Endothelial cell of umbilical vein (primary cell): ENCODE results near the gene DSP. TPM values are rescaled to one million over a fixed set of nuclear protein-coding genes. Genes with fewer than 3 reads are reported as not detected.

Source experiments
- BruUV-seq: library from RNA; stranded (reverse); fragments of 400-500 nt; replicated peaks from 2 replicates; lab custom pipeline; 2021; lab: Mats Ljungman, UMichigan
- CTCF ChIA-PET: fragments of 300-600, 350-600 bp; sonication (Branson Sonifier 250); formaldehyde crosslinking; loops from one replicate; lab custom pipeline; 2021; ENCODE audit warnings: antibody characterized with exemption, inconsistent platforms; lab: Charles Lee
- POLR2A ChIA-PET: fragments of 300-600, 350-600 bp; sonication (Branson Sonifier 250); formaldehyde crosslinking; loops from one replicate; lab custom pipeline; 2021; ENCODE audit warnings: antibody characterized with exemption, inconsistent platforms; lab: Charles Lee
- DNase-seq: peaks from one replicate; pipeline ENCODE4 v3.0.0-alpha.2; 2011; ENCODE audit warnings: low read depth, low spot score
- FAIRE-seq: peaks from 2 replicates; lab custom pipeline; 2011; peaks lifted over from hg19 to GRCh38; lab: Jason Lieb, UNC
- H2AFZ ChIP-seq: 2 replicates; pipeline ENCODE4 v1.6.0; 2012; ENCODE audit warnings: low read depth, low read length, control low read depth, inconsistent platforms
- H3K27ac ChIP-seq: 2 replicates; pipeline ENCODE4 v1.5.1; 2011; ENCODE audit warnings: low read depth, mild to moderate bottlenecking, control low read depth, low read length, moderate library complexity; ENCODE audit not compliant: insufficient read depth
- H3K27me3 ChIP-seq, 2 experiments: 2 replicates each; pipeline versions ENCODE4 v1.6.0 to v1.6.1; 2011; ENCODE audit warnings: low read length in 2 of 2, mixed read lengths in 1 of 2; ENCODE audit not compliant: control insufficient read depth in 2 of 2, insufficient read depth in 2 of 2
- H3K36me3 ChIP-seq, 2 experiments: 2 replicates in 1 of 2; 3 replicates in 1 of 2; pipeline ENCODE4 v1.5.1; 2011; ENCODE audit warnings: low read length in 2 of 2, mild to moderate bottlenecking in 1 of 2, moderate library complexity in 1 of 2; ENCODE audit not compliant: control insufficient read depth in 2 of 2, insufficient read depth in 2 of 2; ENCODE audit errors: extremely low read depth in 1 of 2
- H3K4me1 ChIP-seq: 3 replicates; pipeline ENCODE4 v1.5.1; 2011; ENCODE audit warnings: mild to moderate bottlenecking, low read length; ENCODE audit not compliant: control insufficient read depth, insufficient read depth; ENCODE audit errors: extremely low read depth
- H3K4me2 ChIP-seq: 2 replicates; pipeline ENCODE4 v1.6.1; 2011; ENCODE audit warnings: low read length, control low read depth, mixed read lengths; ENCODE audit not compliant: insufficient read depth
- H3K4me3 ChIP-seq, 3 experiments: fragments of 200-600 bp in 1 of 3; sonication (generic), shearing (Covaris generic) in 1 of 3; replicated peaks in 1 of 3; 2 replicates each; pipeline ENCODE4 v1.5.1; 2011 to 2016; ENCODE audit warnings: control low read depth in 3 of 3, low read length in 3 of 3, mild to moderate bottlenecking in 2 of 3, inconsistent platforms in 1 of 3, low read depth in 1 of 3, moderate library complexity in 1 of 3; ENCODE audit not compliant: insufficient read depth in 1 of 3
- H3K79me2 ChIP-seq: 2 replicates; pipeline ENCODE4 v1.6.0; 2012; ENCODE audit warnings: low read length, inconsistent platforms; ENCODE audit not compliant: control insufficient read depth, insufficient read depth
- H3K9ac ChIP-seq: replicated peaks from 2 replicates; pipeline ENCODE3; 2011; ENCODE audit warnings: low read length, control low read depth; ENCODE audit not compliant: insufficient read depth; ENCODE audit errors: extremely low read depth
- H3K9me1 ChIP-seq: replicated peaks from 3 replicates; pipeline ENCODE4 v1.6.0; 2011; ENCODE audit warnings: mild to moderate bottlenecking, low read length; ENCODE audit not compliant: control insufficient read depth, insufficient read depth; ENCODE audit errors: extremely low read depth
- H3K9me3 ChIP-seq: replicated peaks from 2 replicates; pipeline ENCODE4 v1.5.1; 2012; ENCODE audit warnings: low read length, inconsistent platforms; ENCODE audit not compliant: control insufficient read depth, insufficient read depth
- H4K20me1 ChIP-seq: replicated peaks from 2 replicates; pipeline ENCODE3; 2011; ENCODE audit warnings: mild to moderate bottlenecking, low read length; ENCODE audit not compliant: control insufficient read depth, insufficient read depth; ENCODE audit errors: extremely low read depth
- EZH2 ChIP-seq: IDR thresholded peaks from 2 replicates; pipeline ENCODE4 v1.6.1; 2012; ENCODE audit warnings: borderline replicate concordance, low read depth, mild to moderate bottlenecking, moderate library complexity, low read length, inconsistent platforms; ENCODE audit not compliant: severe bottlenecking
- FOS ChIP-seq: IDR thresholded peaks from 2 replicates; pipeline ENCODE4 v1.6.1; 2011; ENCODE audit warnings: mild to moderate bottlenecking, low read length, moderate library complexity, borderline replicate concordance; ENCODE audit not compliant: insufficient read depth
- GATA2 ChIP-seq: IDR thresholded peaks from 2 replicates; pipeline ENCODE4 v1.7.0; 2011; ENCODE audit warnings: low read depth, mild to moderate bottlenecking, moderate library complexity, mixed read lengths, low read length; ENCODE audit not compliant: insufficient read length, insufficient read depth
- JUN ChIP-seq: IDR thresholded peaks from 2 replicates; pipeline ENCODE4 v1.6.1; 2011; ENCODE audit warnings: borderline replicate concordance, low read depth; ENCODE audit not compliant: insufficient read length, insufficient read depth
- MYC ChIP-seq: IDR thresholded peaks from one replicate; pipeline ENCODE4 v1.6.1; 2011; ENCODE audit warnings: mild to moderate bottlenecking, low read depth, low read length
- POLR2A ChIP-seq: IDR thresholded peaks from 2 replicates; pipeline ENCODE4 v1.6.1; 2012; ENCODE audit warnings: low read depth, mild to moderate bottlenecking, control low read depth, low read length
- POLR2AphosphoS5 ChIP-seq: IDR thresholded peaks from 2 replicates; pipeline ENCODE4 v1.6.1; 2012; ENCODE audit warnings: low read depth, mild to moderate bottlenecking, control low read depth, low read length, moderate library complexity; ENCODE audit not compliant: insufficient read depth
- dilution Hi-C: fragments of 300-500 bp; cut with MboI; formaldehyde crosslinking; loops from one replicate; pipeline ENCODE4 v1.15.0; 2019; ENCODE audit warnings: low sequenced_read_pairs; ENCODE audit not compliant: extremely low pct_ligation_motif_present
- intact Hi-C: fragments of 100-400 bp; cut with micrococcal nuclease; formaldehyde crosslinking; loops from one replicate; pipeline ENCODE4 v1.10.0; 2022
- polyA plus RNA-seq, 4 experiments: library from polyadenylated mRNA; depleted of rRNA in 3 of 4; stranded (reverse) in 3 of 4; unstranded in 1 of 4; fragments of >200 nt; gene quantifications; 2 replicates each; pipeline versions ENCODE4 v1.2.1 to v1.2.3, GENCODE V29; 2011 to 2012; ENCODE audit warnings: missing spikeins in 1 of 4
- total RNA-seq: library from RNA; stranded (reverse); gene quantifications from 2 replicates; pipeline ENCODE4 v1.2.3, GENCODE V29; 2021
- TF ChIP-seq, protein P1 (sequence below): IDR thresholded peaks from 2 replicates; pipeline ENCODE4 v1.6.1; 2011; ENCODE audit not compliant: insufficient read depth, insufficient read length
- TF ChIP-seq, protein P2 (sequence below), 2 donors: IDR thresholded peaks; 1 replicate in 1 of 2; 2 replicates in 1 of 2; pipeline ENCODE4 v1.5.1; 2011; ENCODE audit warnings: low read length in 2 of 2, mild to moderate bottlenecking in 2 of 2, moderate library complexity in 2 of 2, control low read depth in 1 of 2, inconsistent platforms in 1 of 2, low read depth in 1 of 2; ENCODE audit not compliant: insufficient read depth in 1 of 2; ENCODE audit errors: extremely low read depth in 1 of 2

The DSP gene
- total and polyA plus RNA-seq, 2 donors (not counting 3 experiments of a cell fraction or from before 2014, with no cell fraction given) = 0.03 to 0.77 TPM

DNA sequence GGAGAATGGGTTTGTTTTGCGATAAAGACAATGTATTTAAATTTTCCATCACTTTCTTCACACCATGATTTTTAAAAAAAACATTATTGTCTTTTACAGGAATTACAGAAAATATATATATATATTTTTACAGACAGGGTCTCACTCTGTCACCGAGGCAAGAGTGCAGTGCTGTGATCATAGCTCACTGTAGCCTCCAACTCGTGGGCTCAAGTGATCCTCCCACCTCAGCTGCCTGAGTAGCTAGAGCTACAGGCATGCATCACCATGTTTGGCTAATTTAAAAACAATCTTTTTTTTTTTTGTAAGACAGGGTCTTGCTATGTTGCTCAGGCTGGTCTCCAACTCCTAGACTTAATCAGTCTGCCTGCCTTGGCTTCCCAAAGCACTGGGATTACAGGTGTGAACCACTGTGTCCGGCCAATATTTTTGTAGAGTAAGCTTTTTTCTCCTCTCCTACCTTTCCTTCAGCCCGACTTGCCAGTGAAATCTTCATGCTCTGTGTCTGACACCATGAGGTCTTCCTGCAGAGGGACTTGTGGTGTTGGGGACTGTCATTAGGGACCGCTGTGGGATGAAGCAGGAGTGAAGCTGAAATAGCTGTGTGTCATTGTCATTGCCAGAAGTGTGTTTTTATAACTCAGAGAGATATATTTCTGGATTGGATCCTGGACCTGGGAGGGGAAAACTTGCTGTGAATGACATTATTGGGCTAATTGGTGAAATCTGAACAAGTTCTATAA is 13.2 kb downstream of the DSP start:
- FAIRE-seq (no peak), DNase-seq (no peak)
- Histone ChIP-seq H3K4me2 (no peak overlapping the region), H3K4me1 (no peaks in the 10 kb centered on the region), H3K27me3 (peaks cover 2 to 6% of the 10 kb centered on the region in 2 experiments), H3K36me3 (no peaks in the 10 kb centered on the region), H3K9me1 (no peaks in the 10 kb centered on the region), H2AFZ (no peak overlapping the region), H3K4me3 (no peak overlapping the region), H4K20me1 (no peaks in the 10 kb centered on the region), H3K9me3 (no peaks in the 10 kb centered on the region), H3K27ac (no peak overlapping the region), H3K9ac (no peak overlapping the region), H3K79me2 (no peaks in the 10 kb centered on the region)
- dilution Hi-C loops = no loop called here
- no TSS peak for BruUV-seq
- intact Hi-C loops = no loop called here
- CTCF ChIA-PET = interaction anchor here (1.2 kb wide), 1 partner anchor 9 kb away, joined by 3 read pairs; no protein-coding TSS in a partner anchor
- POLR2A ChIA-PET = no interaction called here
- TF ChIP-seq POLR2A = no peak
- TF ChIP-seq GATA2 = no peak
- TF ChIP-seq MYC = no peak

DNA sequence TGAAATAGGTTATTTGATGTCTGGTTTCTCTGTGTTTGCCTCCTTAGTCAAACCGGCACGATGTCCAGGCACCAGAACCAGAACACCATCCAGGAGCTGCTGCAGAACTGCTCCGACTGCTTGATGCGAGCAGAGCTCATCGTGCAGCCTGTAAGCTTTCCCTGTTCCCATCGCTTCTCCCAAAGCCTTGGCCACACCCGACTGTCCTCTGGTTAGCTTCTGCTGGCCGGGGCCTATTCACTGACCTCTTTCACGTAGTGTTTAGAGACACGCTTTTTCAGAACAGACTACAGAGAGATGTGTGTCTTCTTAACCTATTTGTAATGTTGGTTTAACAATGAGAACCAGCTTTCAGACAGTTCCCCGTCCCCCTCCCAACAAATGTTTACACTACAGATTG is 14.2 kb downstream of the DSP start:
- Histone ChIP-seq H2AFZ (no peak overlapping the region), H3K9me1 (no peaks in the 10 kb centered on the region), H4K20me1 (no peaks in the 10 kb centered on the region), H3K4me3 (no peak overlapping the region), H3K27ac (no peak overlapping the region), H3K9me3 (no peaks in the 10 kb centered on the region), H3K4me1 (no peaks in the 10 kb centered on the region), H3K9ac (no peak overlapping the region), H3K27me3 (peaks cover 5 to 6% of the 10 kb centered on the region in 2 experiments), H3K36me3 (no peaks in the 10 kb centered on the region), H3K79me2 (no peaks in the 10 kb centered on the region), H3K4me2 (no peak overlapping the region)
- no TSS peak for BruUV-seq
- no peak for DNase-seq
- dilution Hi-C loops (no loop called here), intact Hi-C loops (no loop called here)
- TF ChIP-seq JUN (no peak), GATA2 (no peak), POLR2A (no peak), EZH2 (no peak), MYC (no peak), POLR2AphosphoS5 (no peak), FOS (no peak)
- TF ChIP-seq, protein P1, sequence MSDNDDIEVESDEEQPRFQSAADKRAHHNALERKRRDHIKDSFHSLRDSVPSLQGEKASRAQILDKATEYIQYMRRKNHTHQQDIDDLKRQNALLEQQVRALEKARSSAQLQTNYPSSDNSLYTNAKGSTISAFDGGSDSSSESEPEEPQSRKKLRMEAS = no peak
- TF ChIP-seq, protein P2, sequence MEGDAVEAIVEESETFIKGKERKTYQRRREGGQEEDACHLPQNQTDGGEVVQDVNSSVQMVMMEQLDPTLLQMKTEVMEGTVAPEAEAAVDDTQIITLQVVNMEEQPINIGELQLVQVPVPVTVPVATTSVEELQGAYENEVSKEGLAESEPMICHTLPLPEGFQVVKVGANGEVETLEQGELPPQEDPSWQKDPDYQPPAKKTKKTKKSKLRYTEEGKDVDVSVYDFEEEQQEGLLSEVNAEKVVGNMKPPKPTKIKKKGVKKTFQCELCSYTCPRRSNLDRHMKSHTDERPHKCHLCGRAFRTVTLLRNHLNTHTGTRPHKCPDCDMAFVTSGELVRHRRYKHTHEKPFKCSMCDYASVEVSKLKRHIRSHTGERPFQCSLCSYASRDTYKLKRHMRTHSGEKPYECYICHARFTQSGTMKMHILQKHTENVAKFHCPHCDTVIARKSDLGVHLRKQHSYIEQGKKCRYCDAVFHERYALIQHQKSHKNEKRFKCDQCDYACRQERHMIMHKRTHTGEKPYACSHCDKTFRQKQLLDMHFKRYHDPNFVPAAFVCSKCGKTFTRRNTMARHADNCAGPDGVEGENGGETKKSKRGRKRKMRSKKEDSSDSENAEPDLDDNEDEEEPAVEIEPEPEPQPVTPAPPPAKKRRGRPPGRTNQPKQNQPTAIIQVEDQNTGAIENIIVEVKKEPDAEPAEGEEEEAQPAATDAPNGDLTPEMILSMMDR (IDR thresholded peaks at IDR 0.05; ENCODE audit: extremely low read depth in 1 of 2, insufficient read depth in 1 of 2, low read depth in 1 of 2, low read length in 2 of 2) = no peak
- no peak for FAIRE-seq
- ChIA-PET CTCF (no interaction called here), POLR2A (no interaction called here)
